Measurements from ENCODE around the gene EHD4. TPM values are rescaled to one million over a fixed set of nuclear protein-coding genes. Genes with fewer than 3 reads are reported as not detected.

EHD4 gene
- total and polyA plus RNA-seq, 9 of the 15 experiments (the other 6 are each of a cell fraction or from before 2014, with no cell fraction given): 0.89 to 10.3 (median 6.4) TPM

DNA sequence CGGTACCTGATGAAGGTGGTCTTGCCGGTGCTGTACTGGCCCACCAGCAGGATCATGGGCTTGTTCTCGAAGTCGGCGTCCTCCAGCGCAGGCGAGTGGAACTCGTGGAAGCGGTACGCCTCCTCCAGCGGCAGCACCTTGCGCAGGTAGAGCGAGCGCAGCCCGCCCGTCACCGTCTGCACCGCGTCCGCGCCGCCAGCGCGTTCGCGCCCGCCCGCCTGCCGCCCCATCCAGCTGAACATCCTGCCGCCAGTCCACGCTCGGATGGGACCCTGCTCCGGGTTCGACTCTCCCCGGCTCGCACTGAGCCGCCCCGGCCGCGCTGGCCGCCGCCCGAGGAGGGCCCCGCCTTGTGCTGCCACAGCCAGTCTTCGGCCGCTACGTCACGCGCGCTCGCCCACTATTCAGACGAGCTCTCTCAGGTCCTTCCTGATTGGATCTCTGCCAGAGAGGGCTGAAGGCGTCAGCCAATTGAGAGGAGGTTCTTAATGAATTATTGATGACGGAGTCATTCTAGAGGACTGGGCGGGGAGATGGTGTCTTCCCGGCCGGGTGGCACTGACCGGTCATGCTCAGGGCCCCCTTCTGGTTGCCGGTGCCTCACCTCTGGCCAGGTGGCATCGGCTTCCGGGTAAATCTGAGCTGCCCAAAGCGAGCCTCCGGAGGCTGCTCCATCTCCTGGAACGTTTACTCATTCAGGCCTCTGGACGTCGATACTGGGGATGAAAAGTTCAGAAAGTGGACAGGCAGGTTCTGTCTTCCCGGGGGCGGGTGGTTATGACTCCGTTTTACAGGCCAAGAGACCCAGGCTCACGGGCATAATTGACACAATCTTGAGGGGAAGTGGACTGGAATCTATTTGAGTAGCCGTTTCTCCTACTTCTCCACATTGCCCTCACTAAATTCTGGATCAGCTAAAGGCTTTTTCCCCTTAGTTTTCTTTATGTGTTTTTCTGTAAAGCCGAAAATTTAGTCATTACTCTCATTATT, at the start of gene EHD4 (continued):
- TF ChIP-seq CBX2 (IDR thresholded peaks at IDR 0.05; ENCODE audit: insufficient read depth, low read length, poor library complexity, severe bottlenecking) (no peak), HDAC2 (IDR thresholded peaks at IDR 0.05) (no peak), ELF2 (CRISPR knock-in tag; IDR thresholded peaks at IDR 0.05) (no peak), ZNF764 (CRISPR knock-in tag; IDR thresholded peaks at IDR 0.05; ENCODE audit: low read depth) (no peak), HDAC8 (tag; IDR thresholded peaks at IDR 0.05) (no peak), SAFB (IDR thresholded peaks at IDR 0.05; ENCODE audit: borderline replicate concordance, low read depth, low read length) (0 out of 2 replicates have a peak, but pooled peaks have one; percentile 14), PKNOX1 (IDR thresholded peaks at IDR 0.05) (peak; percentile 98), CTBP1 (IDR thresholded peaks at IDR 0.05; ENCODE audit: borderline replicate concordance) (peak; percentile 81; the same call in 1 of the 2 replicates), ZNF668 (CRISPR knock-in tag; IDR thresholded peaks at IDR 0.05) (no peak), HDAC1 (IDR thresholded peaks at IDR 0.05) (peak in 1 of 2 experiments; percentile 24; a peak in 2 of 4 replicates), SMARCC2 (IDR thresholded peaks at IDR 0.05; ENCODE audit: low read depth) (no peak), KLF6 (CRISPR knock-in tag; IDR thresholded peaks at IDR 0.05; ENCODE audit: borderline replicate concordance) (no peak), LEF1 (IDR thresholded peaks at IDR 0.05) (no peak), DDX20 (tag; IDR thresholded peaks at IDR 0.05; ENCODE audit: low read depth) (no peak), U2AF2 (optimal IDR thresholded peaks at IDR 0.05; ENCODE audit: low read depth, low read length) (no peak), SMARCA4 (IDR thresholded peaks at IDR 0.05) (0 out of 2 replicates have a peak, but pooled peaks have one; percentile 33), LARP7 (IDR thresholded peaks at IDR 0.05) (no peak), NFIX (CRISPR knock-in tag; IDR thresholded peaks at IDR 0.05; ENCODE audit: low read depth) (no peak), ZFP1 (CRISPR knock-in tag; IDR thresholded peaks at IDR 0.05) (no peak)
- TF ChIP-seq, protein P1, sequence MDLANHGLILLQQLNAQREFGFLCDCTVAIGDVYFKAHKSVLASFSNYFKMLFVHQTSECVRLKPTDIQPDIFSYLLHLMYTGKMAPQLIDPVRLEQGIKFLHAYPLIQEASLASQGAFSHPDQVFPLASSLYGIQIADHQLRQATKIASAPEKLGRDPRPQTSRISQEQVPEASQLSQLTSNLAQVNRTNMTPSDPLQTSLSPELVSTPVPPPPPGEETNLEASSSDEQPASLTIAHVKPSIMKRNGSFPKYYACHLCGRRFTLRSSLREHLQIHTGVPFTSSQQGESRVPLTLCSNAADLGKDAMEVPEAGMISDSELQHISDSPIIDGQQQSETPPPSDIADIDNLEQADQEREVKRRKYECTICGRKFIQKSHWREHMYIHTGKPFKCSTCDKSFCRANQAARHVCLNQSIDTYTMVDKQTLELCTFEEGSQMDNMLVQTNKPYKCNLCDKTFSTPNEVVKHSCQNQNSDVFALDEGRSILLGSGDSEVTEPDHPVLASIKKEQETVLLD (IDR thresholded peaks at IDR 0.05): no peak; the same call in 1 of the 2 replicates
- TF ChIP-seq, protein P2, sequence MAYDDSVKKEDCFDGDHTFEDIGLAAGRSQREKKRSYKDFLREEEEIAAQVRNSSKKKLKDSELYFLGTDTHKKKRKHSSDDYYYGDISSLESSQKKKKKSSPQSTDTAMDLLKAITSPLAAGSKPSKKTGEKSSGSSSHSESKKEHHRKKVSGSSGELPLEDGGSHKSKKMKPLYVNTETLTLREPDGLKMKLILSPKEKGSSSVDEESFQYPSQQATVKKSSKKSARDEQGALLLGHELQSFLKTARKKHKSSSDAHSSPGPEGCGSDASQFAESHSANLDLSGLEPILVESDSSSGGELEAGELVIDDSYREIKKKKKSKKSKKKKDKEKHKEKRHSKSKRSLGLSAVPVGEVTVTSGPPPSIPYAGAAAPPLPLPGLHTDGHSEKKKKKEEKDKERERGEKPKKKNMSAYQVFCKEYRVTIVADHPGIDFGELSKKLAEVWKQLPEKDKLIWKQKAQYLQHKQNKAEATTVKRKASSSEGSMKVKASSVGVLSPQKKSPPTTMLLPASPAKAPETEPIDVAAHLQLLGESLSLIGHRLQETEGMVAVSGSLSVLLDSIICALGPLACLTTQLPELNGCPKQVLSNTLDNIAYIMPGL (CRISPR knock-in tag; IDR thresholded peaks at IDR 0.05): no peak
- TF ChIP-seq, protein P3, sequence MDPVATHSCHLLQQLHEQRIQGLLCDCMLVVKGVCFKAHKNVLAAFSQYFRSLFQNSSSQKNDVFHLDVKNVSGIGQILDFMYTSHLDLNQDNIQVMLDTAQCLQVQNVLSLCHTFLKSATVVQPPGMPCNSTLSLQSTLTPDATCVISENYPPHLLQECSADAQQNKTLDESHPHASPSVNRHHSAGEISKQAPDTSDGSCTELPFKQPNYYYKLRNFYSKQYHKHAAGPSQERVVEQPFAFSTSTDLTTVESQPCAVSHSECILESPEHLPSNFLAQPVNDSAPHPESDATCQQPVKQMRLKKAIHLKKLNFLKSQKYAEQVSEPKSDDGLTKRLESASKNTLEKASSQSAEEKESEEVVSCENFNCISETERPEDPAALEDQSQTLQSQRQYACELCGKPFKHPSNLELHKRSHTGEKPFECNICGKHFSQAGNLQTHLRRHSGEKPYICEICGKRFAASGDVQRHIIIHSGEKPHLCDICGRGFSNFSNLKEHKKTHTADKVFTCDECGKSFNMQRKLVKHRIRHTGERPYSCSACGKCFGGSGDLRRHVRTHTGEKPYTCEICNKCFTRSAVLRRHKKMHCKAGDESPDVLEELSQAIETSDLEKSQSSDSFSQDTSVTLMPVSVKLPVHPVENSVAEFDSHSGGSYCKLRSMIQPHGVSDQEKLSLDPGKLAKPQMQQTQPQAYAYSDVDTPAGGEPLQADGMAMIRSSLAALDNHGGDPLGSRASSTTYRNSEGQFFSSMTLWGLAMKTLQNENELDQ (CRISPR knock-in tag; IDR thresholded peaks at IDR 0.05; ENCODE audit: borderline replicate concordance): no peak

Data from K562 (cell line).